K562 (cell line): Measurements from ENCODE around the gene KRTAP19-7. TPM values are rescaled to one million over a fixed set of nuclear protein-coding genes. Genes with fewer than 3 reads are reported as not detected.

Source experiments
- ATAC-seq: fragments of 200-7000 bp; cut with Tn5 transposase; 3 replicates; pipeline ENCODE4 v1.9.1; 2020; ENCODE audit warnings: moderate library complexity
- BruUV-seq: library from RNA; stranded (reverse); fragments of 400-500 nt; replicated peaks from 2 replicates; lab custom pipeline; 2021; lab: Mats Ljungman, UMichigan
- CTCF ChIA-PET: fragments of 300-600 bp; formaldehyde crosslinking; extraction: SDS; loops from one replicate; lab custom pipeline; 2021; ENCODE audit warnings: low intra/inter-chr PET ratio; lab: Yijun Ruan, JAX
- POLR2A ChIA-PET: fragments of 300-600, 350-650 bp; sonication (Branson Sonifier 250); formaldehyde crosslinking; extraction: SDS; loops from one replicate; lab custom pipeline; 2021; ENCODE audit warnings: antibody characterized with exemption, inconsistent platforms; lab: Yijun Ruan, JAX
- DNase-seq, 4 experiments: peaks; one replicate each; pipeline versions ENCODE4 v3.0.0 to v3.0.0-alpha.2; 2011 to 2018; ENCODE audit warnings: low spot score in 3 of 4, mixed read lengths in 3 of 4; ENCODE audit errors: extremely low read depth in 1 of 4
- FAIRE-seq: peaks from 2 replicates; lab custom pipeline; 2011; peaks lifted over from hg19 to GRCh38; lab: Jason Lieb, UNC
- H2AFZ ChIP-seq: 2 replicates; pipeline ENCODE4 v1.6.0; 2011; ENCODE audit warnings: low read depth, low read length, control low read depth, inconsistent platforms
- H3K27ac ChIP-seq: fragments of 200-600 bp; 3 replicates; pipeline ENCODE4 v1.8.0; 2011; ENCODE audit warnings: low read depth, mild to moderate bottlenecking, control low read depth, inconsistent platforms, low read length, moderate library complexity, mixed read lengths; ENCODE audit errors: extremely low read depth
- H3K27me3 ChIP-seq, 2 experiments: fragments of 300-600 bp in 1 of 2; 2 replicates in 1 of 2; 3 replicates in 1 of 2; pipeline versions ENCODE4 v1.6.0 to v1.8.0; 2011; ENCODE audit warnings: inconsistent platforms in 2 of 2, low read length in 2 of 2, mild to moderate bottlenecking in 1 of 2, mixed read lengths in 1 of 2, moderate library complexity in 1 of 2; ENCODE audit not compliant: control insufficient read depth in 2 of 2, insufficient read depth in 2 of 2
- H3K36me3 ChIP-seq: fragments of 300-600 bp; 3 replicates; pipeline ENCODE4 v1.8.0; 2011; ENCODE audit warnings: mild to moderate bottlenecking, low read length, inconsistent platforms; ENCODE audit not compliant: control insufficient read depth, insufficient read depth
- H3K4me1 ChIP-seq, 2 experiments: fragments of 200-600 bp in 1 of 2; replicated peaks in 1 of 2; 2 replicates in 1 of 2; 3 replicates in 1 of 2; pipeline versions ENCODE4 v1.5.1 to v1.8.0; 2011; ENCODE audit warnings: inconsistent platforms in 2 of 2, low read length in 2 of 2, mild to moderate bottlenecking in 1 of 2, mixed read lengths in 1 of 2, moderate library complexity in 1 of 2; ENCODE audit not compliant: control insufficient read depth in 2 of 2, insufficient read depth in 2 of 2
- H3K4me2 ChIP-seq: 2 replicates; pipeline ENCODE4 v1.6.1; 2011; ENCODE audit warnings: low read length, control low read depth, inconsistent platforms, mixed read lengths; ENCODE audit not compliant: insufficient read depth
- H3K4me3 ChIP-seq: fragments of 200-600 bp; sonication (generic), shearing (Covaris generic); 2 replicates; pipeline ENCODE4 v1.5.1; 2016; ENCODE audit warnings: control low read depth, inconsistent platforms
- H3K79me2 ChIP-seq: fragments of 200-600 bp; 3 replicates; pipeline ENCODE4 v1.8.0; 2011; ENCODE audit warnings: low read length, inconsistent platforms; ENCODE audit not compliant: control insufficient read depth, insufficient read depth
- H3K9ac ChIP-seq, 2 experiments: 2 replicates each; pipeline versions ENCODE4 v1.6.0 to v1.6.1; 2011; ENCODE audit warnings: low read depth in 2 of 2, low read length in 2 of 2, control low read depth in 1 of 2, inconsistent platforms in 1 of 2, mild to moderate bottlenecking in 1 of 2, mixed read lengths in 1 of 2; ENCODE audit not compliant: insufficient read depth in 1 of 2
- H3K9me1 ChIP-seq: one replicate; pipeline ENCODE4 v1.6.0; 2011; ENCODE audit warnings: inconsistent platforms, mild to moderate bottlenecking, low read length, moderate library complexity; ENCODE audit not compliant: control insufficient read depth, insufficient read depth
- H3K9me3 ChIP-seq: replicated peaks from 2 replicates; pipeline ENCODE4 v1.5.1; 2011; ENCODE audit warnings: low read depth, low read length, inconsistent platforms; ENCODE audit not compliant: control insufficient read depth, insufficient read depth
- H4K20me1 ChIP-seq: replicated peaks from 2 replicates; pipeline ENCODE4 v1.6.1; 2011; ENCODE audit warnings: low read length, inconsistent platforms, mixed read lengths; ENCODE audit not compliant: control insufficient read depth, insufficient read depth
- ATF3 ChIP-seq, 2 experiments: fragments of 450-650 bp in 1 of 2; sonication (generic) in 1 of 2; formaldehyde crosslinking in 1 of 2; IDR thresholded peaks in 1 of 2; conservative IDR thresholded peaks in 1 of 2; 2 replicates each; pipeline versions ENCODE4 v1.6.1 to v1.8.1; 2016 to 2023; ENCODE audit warnings: mild to moderate bottlenecking in 2 of 2, moderate library complexity in 2 of 2, inconsistent platforms in 1 of 2, missing genetic modification reagents in 1 of 2
- CEBPB ChIP-seq: fragments of 450-650 bp; IDR thresholded peaks from 2 replicates; pipeline ENCODE4 v1.6.1; 2016; ENCODE audit warnings: missing genetic modification characterization, missing compliant biosample characterization
- CEBPG ChIP-seq, 3 experiments: fragments of 200-800 bp in 1 of 3; sonication (Bioruptor generic) in 1 of 3; sonication (generic) in 1 of 3; formaldehyde crosslinking in 1 of 3; IDR thresholded peaks in 2 of 3; conservative IDR thresholded peaks in 1 of 3; 2 replicates each; pipeline versions ENCODE4 v1.6.1 to v1.8.0; 2016 to 2022; ENCODE audit warnings: missing compliant biosample characterization in 2 of 3, missing genetic modification characterization in 2 of 3, mild to moderate bottlenecking in 1 of 3, missing genetic modification reagents in 1 of 3
- GTF2A2 ChIP-seq: IDR thresholded peaks from 2 replicates; pipeline ENCODE4 v1.6.1; 2016; ENCODE audit warnings: mild to moderate bottlenecking, missing genetic modification characterization, missing compliant biosample characterization
- ZNF696 ChIP-seq: fragments of 250-450 bp; sonication (Bioruptor Pico); conservative IDR thresholded peaks from 2 replicates; pipeline ENCODE4 v1.4.0; 2020; ENCODE audit warnings: mild to moderate bottlenecking, moderate library complexity
- WGBS: fragments of 100-300 bp; shearing (Covaris generic); methylation state at CpG from one replicate; pipeline ENCODE4 v1.1.6; 2016; ENCODE audit warnings: low coverage, mixed read lengths; ENCODE audit not compliant: insufficient coverage; ENCODE audit errors: missing lambda C conversion rate; 5-methylcytosine and 5-hydroxymethylcytosine counted together
- in situ Hi-C: fragments of 300-500 bp; cut with MboI; formaldehyde crosslinking; loops from 4 replicates; pipeline ENCODE4 v1.15.0; 2018; ENCODE audit warnings: inconsistent platforms, mixed read lengths
- intact Hi-C: fragments of 100-400 bp; cut with micrococcal nuclease; formaldehyde crosslinking; loops from 2 replicates; pipeline ENCODE4 v1.14.2; 2022
- polyA plus RNA-seq, 8 experiments: library from polyadenylated mRNA; depleted of rRNA in 4 of 8; stranded (reverse) in 5 of 8; unstranded in 3 of 8; fragments of >200 nt; fragmentation: Nextera tagmentation in 2 of 8; fragmentation: Illumina TruSeq in 1 of 8; extraction: Ambion mirVana in 2 of 8; extraction: Trizol in 1 of 8; gene quantifications; 2 replicates each; pipeline versions ENCODE4 v1.2.1 to v1.2.3, GENCODE V29; 2011 to 2014; ENCODE audit warnings: inconsistent platforms in 1 of 8, missing spikeins in 1 of 8
- total RNA-seq, 7 experiments: library from RNA; depleted of rRNA in 6 of 7; stranded (reverse); fragments of >200 nt in 6 of 7; fragmentation: Illumina TruSeq in 2 of 7; extraction: Trizol in 2 of 7; gene quantifications; 2 replicates each; pipeline versions ENCODE4 v1.2.1 to v1.2.3, GENCODE V29; 2011 to 2021; ENCODE audit warnings: low replicate concordance in 1 of 7

Gene KRTAP19-7
- total and polyA plus RNA-seq, 9 of the 15 experiments (the other 6 are each of a cell fraction or from before 2014, with no cell fraction given): not detected

- no peak for DNase-seq
- no peaks in the 10 kb centered on the region for H3K27me3 ChIP-seq
- no peaks in the 10 kb centered on the region for H3K9me1 ChIP-seq
- 4% methylated on average over 2 of the region's 2 CpGs for WGBS
- in situ Hi-C loops (no loop called here), intact Hi-C loops (no loop called here)
- no peaks in the 10 kb centered on the region; the same call in 1 of the 2 replicates for H3K9me3 ChIP-seq
- no peaks in the 10 kb centered on the region for H4K20me1 ChIP-seq
- ChIA-PET CTCF (no interaction called here), POLR2A (no interaction called here)
- no peaks in the 10 kb centered on the region for H3K36me3 ChIP-seq
- no peak for ATAC-seq
- H3K79me2 ChIP-seq: no peaks in the 10 kb centered on the region
- H3K27ac ChIP-seq: no peak overlapping the region
- BruUV-seq: no TSS peak
- TF ChIP-seq CEBPG (CRISPR knock-in tag; IDR thresholded peaks at IDR 0.05): no peak
- TF ChIP-seq CEBPG (tag; conservative IDR thresholded peaks at IDR 0.05 in 1 of 2, IDR thresholded peaks at IDR 0.05 in 1 of 2): peak in 1 of 2 experiments; percentile 65; a peak in 2 of 4 replicates
- no peak for TF ChIP-seq ZNF696
- no peak overlapping the region for H3K4me2 ChIP-seq
- no peak overlapping the region for H3K4me3 ChIP-seq
- no peak for FAIRE-seq
- H2AFZ ChIP-seq: no peak overlapping the region
- H3K4me1 ChIP-seq: no peaks in the 10 kb centered on the region
- no peak overlapping the region for H3K9ac ChIP-seq
Observed at GRCh38 chr21:30561957-30562356, 843 bp upstream of the KRTAP19-7 start.

- H3K4me2 ChIP-seq: no peak overlapping the region
- H3K9me1 ChIP-seq: no peaks in the 10 kb centered on the region
- peak; percentile 51 for TF ChIP-seq CEBPB (tag)
- TF ChIP-seq ATF3 (IDR thresholded peaks at IDR 0.05): peak; percentile 36; the same call in 1 of the 2 replicates
- no peak for TF ChIP-seq ATF3 (CRISPR knock-in tag; conservative IDR thresholded peaks at IDR 0.05)
- TF ChIP-seq GTF2A2 (tag): no peak
- no peak for TF ChIP-seq CEBPG (CRISPR knock-in tag; IDR thresholded peaks at IDR 0.05)
- TF ChIP-seq CEBPG (tag; conservative IDR thresholded peaks at IDR 0.05 in 1 of 2, IDR thresholded peaks at IDR 0.05 in 1 of 2): peak in 1 of 2 experiments; percentile 89; a peak in 2 of 4 replicates
- TF ChIP-seq, all 486 proteins: peak for 3
- no peaks in the 10 kb centered on the region for H4K20me1 ChIP-seq
- ATAC-seq (no peak), FAIRE-seq (no peak), DNase-seq (no peak)
- in situ Hi-C loops (no loop called here), intact Hi-C loops (no loop called here)
- no peaks in the 10 kb centered on the region for H3K36me3 ChIP-seq
- H3K27ac ChIP-seq: no peak overlapping the region
- H3K79me2 ChIP-seq: no peaks in the 10 kb centered on the region
- no peak overlapping the region for H3K4me3 ChIP-seq
- no peak overlapping the region for H2AFZ ChIP-seq
- BruUV-seq: no TSS peak
- H3K4me1 ChIP-seq: no peaks in the 10 kb centered on the region
- 0% methylated on average over 2 of the region's 2 CpGs for WGBS
- ChIA-PET CTCF (no interaction called here), POLR2A (no interaction called here)
- no peaks in the 10 kb centered on the region; the same call in 1 of the 2 replicates for H3K9me3 ChIP-seq
- no peaks in the 10 kb centered on the region for H3K27me3 ChIP-seq
- H3K9ac ChIP-seq: no peak overlapping the region
Observed at GRCh38 chr21:30555095-30555494, 6.0 kb downstream of the KRTAP19-7 start.
